Myocyte (in vitro differentiated cells): Measurements from ENCODE around the gene EHBP1L1. TPM values are rescaled to one million over a fixed set of nuclear protein-coding genes. Genes with fewer than 3 reads are reported as not detected.

Source experiments
- DNase-seq: peaks from one replicate; pipeline ENCODE4 v3.0.0-alpha.2; 2012; ENCODE audit warnings: low read depth
- polyA plus RNA-seq: library from polyadenylated mRNA; unstranded; fragments of >200 nt; gene quantifications from one replicate; pipeline ENCODE4 v1.2.1, GENCODE V29; 2012; ENCODE audit warnings: missing spikeins
- total RNA-seq: library from RNA; depleted of rRNA; stranded (reverse); fragments of >200 nt; gene quantifications from 2 replicates; pipeline ENCODE4 v1.2.3, GENCODE V29; 2014

Gene EHBP1L1
- 591 and 791 TPM in 2 replicates for total RNA-seq
- polyA plus RNA-seq, result 145 TPM

DNA sequence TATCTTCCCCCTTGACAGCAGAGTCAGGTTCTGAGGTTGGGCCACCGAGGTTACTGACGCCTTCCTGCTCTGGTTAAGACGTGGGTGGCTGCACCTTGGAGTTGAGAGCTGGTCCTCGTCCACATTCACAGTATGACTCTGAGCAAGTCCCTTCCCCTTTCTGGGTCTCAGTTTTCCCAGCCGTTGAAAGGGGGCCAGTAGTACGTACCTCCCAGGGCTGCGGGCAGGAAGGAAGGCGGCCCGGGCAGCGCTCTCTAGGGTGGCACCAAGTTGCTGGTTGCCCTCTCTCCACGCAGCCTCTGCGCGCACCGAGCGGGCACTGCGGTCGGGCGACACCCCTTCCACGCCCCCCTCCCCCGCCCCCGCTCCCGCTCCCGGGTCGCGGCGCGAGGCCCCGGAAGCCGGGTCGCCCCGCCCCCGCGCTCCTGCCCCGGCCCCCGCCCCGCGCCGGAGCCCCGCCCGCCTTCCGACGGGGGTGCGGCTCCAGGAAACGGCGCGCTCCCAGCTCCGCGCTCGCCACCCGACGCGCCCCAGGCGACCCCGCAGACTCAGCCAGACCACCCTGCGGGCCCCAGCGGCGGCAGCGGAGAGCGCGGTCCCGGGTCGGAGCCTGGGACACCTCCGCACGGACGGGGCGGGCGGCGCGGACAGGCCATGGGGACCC lies at the start of gene EHBP1L1:
EHBP1L1 (plus strand) TSS at position 486 of the 664 bp plus-strand sequence. CDS start 250 bp downstream, outside the sequence.
- DNase-seq, result peak; percentile 70

DNA sequence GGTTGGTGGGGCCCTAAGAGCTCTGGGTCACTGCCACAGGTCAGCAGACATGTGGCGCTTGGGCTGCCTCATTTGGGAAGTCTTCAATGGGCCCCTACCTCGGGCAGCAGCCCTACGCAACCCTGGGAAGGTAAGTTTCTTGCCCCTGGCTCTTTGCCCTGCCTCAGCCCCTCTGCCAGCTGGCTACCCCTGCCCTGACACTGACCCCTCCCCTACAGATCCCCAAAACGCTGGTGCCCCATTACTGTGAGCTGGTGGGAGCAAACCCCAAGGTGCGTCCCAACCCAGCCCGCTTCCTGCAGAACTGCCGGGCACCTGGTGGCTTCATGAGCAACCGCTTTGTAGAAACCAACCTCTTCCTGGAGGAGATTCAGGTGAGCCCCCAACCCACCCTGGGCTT lies 49.1 kb upstream of the EHBP1L1 start:
- no peak for DNase-seq

DNA sequence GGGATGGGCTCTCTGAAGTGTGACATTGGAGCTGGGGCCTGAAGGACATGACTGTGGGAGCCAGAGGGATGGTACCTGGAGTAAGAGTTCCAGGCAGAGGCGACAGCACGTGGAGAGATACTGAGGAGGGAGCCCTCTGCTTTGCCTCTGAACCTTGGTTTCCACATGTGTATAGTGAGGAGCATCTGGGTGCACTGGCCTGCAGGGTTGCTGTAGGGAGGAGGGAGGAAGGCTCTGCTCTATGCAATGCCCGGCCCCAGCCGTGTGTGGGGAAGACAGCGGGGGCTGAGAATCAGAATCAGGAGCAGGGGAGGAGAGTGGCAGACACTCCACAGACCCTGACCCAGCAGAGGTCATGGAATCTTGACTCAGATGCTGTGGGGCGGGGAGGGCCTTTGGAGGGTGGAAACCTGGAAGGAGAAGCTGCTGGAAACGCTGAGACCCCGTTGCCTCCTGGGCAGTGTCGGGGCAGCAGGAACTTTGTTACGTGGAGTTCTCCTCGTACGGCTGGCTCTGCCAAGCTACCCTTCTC lies 47.0 kb upstream of the EHBP1L1 start:
- DNase-seq, result no peak

DNA sequence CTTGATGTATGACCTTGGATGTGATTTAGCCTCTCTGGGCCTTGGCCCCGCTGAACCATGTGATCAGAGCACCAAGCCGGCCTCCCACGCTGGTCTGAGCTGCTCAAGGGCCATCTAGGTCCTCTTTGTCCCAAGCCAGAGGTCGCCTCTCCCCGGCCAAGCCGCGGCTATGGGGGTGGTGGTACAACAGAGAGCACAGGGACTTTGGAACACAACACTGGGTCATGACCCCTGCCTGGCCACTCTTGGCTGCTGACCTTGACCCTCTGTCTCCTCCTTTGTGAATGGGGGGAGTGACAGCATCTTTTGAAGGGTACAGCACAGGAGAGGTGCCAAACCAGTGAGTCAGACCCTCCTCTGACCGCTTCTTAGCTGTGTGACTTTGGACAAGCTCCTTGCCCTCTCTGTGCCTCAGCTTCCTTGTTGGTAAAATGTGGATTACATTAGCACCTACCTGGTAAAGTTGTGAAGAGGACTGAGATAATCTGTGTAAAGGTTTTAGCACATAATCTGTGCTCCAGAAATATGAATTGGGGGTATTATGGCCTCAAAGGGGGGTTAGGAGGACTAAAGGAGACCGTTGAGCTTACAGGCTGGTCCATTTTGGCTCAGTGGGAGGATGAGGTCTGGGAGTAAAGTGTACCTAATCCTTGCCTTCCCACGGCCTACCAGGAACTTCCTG lies 46.2 kb upstream of the EHBP1L1 start:
- no peak for DNase-seq

- no peak for DNase-seq
Observed at GRCh38 chr11:65530157-65530496, 45.7 kb upstream of the EHBP1L1 start.

GRCh38 chr11:65532388-65533064 lies 43.3 kb upstream of the EHBP1L1 start:
- DNase-seq, result no peak

- DNase-seq, result no peak
Observed at GRCh38 chr11:65535102-65535501, 40.8 kb upstream of the EHBP1L1 start.

DNA sequence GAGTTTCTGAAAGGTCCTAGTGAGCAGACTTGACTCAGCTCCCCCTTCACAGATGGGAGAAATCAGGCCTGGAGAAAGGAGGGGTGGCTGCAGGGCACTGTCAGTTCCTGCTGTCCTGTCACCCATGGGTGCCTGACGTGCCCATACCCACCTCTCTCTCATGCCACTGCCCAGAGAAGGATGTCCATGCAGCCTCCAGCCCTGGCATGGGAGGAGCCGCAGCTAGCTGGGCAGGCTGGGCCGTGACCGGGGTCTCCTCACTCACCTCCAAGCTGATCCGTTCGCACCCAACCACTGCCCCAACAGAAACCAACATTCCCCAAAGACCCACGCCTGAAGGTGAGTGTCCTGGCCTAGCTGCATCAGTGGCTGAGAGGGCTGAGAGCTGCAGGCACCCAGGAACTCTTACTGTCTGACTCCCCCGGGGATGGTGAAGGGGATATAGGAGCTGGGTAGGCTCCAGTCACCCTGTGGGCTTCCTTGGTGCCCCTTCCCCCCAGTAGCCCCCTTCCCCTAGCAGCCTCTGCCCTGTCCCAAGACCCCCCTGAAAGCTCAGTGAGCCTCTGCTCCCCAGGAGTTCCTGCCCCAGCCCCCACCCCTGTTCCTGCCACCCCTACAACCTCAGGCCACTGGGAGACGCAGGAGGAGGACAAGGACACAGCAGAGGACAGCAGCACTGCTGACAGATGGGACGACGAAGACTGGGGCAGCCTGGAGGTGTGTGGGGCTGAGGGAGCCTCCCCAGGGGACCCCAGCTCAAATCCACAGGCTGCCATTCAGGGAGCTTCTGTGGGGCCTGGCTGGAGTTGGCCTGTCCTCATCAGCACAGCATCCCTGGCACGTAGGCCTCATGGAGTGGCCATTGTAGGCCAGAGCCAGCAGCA lies 39.2 kb upstream of the EHBP1L1 start:
- no peak for DNase-seq

DNA sequence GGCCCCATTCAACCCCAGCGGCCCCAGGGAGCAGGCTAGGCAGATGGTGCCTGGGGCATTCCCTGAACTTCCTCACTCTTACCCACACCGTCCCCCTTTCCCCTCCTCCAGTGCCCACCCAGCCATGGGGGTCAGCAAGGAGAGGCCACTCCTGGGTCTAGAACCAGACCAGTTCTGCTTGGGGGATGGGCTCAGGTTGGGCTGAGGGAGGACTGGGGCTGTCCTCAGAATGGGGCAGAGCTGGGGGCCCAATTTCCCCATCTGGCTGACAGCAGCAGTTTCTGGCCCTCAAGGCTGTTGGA lies 38.6 kb upstream of the EHBP1L1 start:
- DNase-seq, result no peak

DNA sequence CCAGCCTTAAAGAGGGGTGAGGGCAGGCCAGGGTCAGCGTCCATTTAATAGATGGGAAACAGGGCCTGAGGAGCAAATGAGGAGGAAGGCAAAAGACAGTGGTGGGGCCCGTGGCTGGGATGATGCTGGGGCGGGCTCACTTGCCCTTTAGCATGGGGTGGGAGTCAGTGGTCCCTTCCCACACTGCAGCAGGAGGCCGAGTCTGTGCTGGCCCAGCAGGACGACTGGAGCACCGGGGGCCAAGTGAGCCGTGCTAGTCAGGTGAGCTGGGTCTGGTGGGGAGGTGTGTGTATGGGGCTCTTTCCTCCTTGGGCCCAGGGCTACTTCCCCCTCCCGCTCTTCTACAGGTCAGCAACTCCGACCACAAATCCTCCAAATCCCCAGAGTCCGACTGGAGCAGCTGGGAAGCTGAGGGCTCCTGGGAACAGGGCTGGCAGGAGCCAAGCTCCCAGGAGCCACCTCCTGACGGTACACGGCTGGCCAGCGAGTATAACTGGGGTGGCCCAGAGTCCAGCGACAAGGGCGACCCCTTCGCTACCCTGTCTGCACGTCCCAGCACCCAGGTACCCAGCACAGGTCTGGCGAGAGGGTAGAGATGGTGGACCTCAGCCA lies 38.1 kb upstream of the EHBP1L1 start:
- DNase-seq, result peak; percentile 62

DNA sequence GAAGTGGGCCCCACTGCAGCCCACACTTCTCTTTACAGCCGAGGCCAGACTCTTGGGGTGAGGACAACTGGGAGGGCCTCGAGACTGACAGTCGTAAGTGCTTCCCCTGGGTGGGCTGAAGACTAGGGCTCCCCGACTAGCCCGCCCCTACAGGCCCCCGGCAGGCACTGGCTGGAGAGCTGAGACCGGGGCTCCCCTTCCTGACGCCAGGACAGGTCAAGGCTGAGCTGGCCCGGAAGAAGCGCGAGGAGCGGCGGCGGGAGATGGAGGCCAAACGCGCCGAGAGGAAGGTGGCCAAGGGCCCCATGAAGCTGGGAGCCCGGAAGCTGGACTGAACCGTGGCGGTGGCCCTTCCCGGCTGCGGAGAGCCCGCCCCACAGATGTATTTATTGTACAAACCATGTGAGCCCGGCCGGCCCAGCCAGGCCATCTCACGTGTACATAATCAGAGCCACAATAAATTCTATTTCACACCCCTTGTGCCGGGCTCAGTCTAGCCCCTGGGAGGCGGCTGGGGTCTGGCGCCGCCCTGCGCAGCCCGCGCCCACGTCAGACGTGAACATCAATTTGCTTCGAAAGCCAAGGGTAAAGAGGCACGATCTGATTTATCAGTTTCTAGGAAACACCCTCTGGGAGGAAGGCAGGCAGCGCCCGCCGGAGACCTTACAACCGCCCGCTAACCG lies 37.5 kb upstream of the EHBP1L1 start:
- DNase-seq, result no peak

GRCh38 chr11:65538915-65539743 lies 36.7 kb upstream of the EHBP1L1 start:
- no peak for DNase-seq

GRCh38 chr11:65539744-65540289 lies 36.0 kb upstream of the EHBP1L1 start:
- DNase-seq, result no peak

DNA sequence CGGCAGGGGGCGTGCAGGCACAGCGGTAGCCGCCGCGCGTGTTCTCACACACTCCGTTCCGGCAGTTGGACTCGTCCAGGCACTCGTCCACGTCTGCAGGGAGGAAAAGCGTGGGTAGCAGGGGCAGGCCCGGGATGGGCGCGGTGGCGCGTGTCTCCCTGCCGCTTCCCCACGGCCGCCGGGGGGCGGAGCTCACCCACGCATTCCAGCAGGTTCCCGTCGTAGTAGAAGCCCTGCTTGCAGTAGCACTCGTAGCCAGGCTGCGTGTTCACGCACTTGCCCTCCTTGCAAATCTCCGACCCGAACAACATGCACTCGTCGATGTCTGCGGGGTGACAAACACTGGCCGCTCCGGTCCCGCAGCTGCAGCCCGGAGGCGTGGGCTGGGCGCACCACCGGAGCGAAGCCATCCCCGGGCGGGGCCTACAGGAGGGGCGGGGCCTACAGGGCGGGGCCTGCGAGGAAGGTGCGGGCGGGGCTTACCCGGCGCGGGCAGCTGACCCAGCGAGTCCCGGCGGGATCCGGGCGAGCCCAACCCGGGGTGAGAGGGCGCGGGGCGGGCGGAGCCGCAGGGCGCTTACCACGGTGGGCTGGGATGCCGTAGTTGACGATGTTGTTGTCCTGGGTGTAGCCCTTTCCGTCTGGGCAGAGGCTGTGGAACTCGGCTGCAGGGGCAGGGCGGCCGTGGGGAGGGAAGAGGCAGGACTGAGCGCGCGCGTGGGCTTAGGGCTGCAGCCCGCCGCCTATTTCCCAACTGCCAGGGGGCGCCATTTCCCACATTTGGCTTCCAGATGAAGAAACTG lies 35.4 kb upstream of the EHBP1L1 start:
- peak; percentile 89 for DNase-seq

GRCh38 chr11:65541093-65541982 lies 34.5 kb upstream of the EHBP1L1 start:
- no peak for DNase-seq

GRCh38 chr11:65542738-65543390 lies 33.0 kb upstream of the EHBP1L1 start:
- no peak for DNase-seq

DNA sequence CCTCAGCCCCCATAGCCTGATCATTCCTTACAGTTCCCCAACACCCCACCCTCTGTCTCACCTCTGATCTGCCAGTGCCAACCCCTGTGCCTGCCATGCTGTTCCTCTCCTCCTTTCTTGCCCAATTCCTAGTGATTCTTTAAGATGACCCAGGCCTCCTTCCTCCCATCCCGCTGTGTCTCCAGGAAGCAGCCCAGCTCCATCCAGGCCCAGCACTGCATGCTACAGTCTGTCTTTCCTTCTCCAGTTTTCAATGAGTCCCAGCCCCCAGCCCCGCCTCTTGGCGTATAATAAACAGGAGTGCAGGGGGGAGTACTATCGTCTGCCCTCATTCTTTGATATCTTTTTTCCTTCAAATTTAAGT lies 30.0 kb upstream of the EHBP1L1 start:
- DNase-seq, result no peak
